IPS-11a (cell line): Measurements from ENCODE around the gene EIF2B2.

Experiments
- H3K4me3 ChIP-seq: one replicate; pipeline ENCODE4 v1.5.1; 2013; ENCODE audit warnings: low read depth, low read length, control low read depth

Gene EIF2B2

DNA sequence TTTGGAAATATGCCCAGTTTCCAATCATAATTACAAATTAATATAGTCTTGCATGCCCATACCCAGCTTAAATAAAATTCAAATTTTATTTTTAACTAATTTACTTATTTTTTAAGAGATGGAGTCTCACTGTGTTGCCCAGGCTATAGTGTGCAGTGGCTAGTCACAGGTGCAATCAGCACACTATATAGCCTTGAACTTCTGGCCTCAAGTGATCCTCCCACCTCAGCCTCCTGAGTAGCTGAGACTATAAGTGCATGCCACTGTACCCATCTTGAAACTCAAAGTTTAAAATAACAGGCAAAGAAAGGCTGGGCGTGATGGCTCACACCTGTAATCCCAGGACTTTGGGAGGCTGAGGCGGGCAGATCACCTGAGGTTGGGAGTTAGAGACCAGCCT is 38.2 kb downstream of the EIF2B2 start:
- no peak overlapping the region for H3K4me3 ChIP-seq

DNA sequence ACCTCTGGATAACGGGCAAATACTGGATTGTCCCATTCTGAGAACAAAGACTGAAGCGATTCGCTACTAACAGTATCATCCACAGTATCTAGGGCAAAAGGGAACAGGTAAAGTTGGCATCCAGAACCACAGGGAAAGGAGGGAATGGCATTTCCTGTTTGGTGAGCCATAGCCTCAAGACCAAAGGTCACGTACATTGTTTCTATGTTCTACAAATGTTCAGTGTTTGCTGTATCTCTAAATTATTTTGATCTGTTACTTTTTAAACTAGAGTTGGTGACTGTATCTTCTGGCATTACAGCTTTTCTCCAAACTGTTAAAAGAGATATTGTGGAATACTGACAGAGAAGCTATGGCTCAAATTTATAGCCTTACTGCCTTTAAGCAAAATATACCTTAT is 38.9 kb downstream of the EIF2B2 start:
- no peak overlapping the region for H3K4me3 ChIP-seq

GRCh38 chr14:75042035-75042434 is 39.3 kb downstream of the EIF2B2 start:
- H3K4me3 ChIP-seq, result no peak overlapping the region

- H3K4me3 ChIP-seq, result no peak overlapping the region
Measured at GRCh38 chr14:75044322-75044721, 41.6 kb downstream of the EIF2B2 start.

- no peak overlapping the region for H3K4me3 ChIP-seq
Measured at GRCh38 chr14:75044752-75045151, 42.0 kb downstream of the EIF2B2 start.

DNA sequence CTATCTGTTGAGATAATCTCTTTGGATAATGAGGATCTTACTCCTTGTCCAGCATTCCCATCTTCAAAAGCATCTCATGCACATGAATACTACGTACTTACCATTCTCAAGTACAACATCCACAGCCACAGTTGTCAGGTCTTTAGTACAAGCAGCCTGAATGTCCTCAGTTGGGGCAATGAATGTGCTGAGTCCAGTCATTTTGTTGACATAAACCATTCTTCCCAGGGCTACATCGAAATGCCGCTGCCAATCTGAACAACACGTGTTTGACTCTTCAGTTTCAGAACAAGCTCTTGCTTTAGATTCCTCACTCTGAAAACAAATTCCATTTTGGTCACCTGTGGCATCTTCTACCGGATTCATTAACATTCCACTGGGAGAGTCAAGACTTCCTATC is 43.6 kb downstream of the EIF2B2 start:
- no peak overlapping the region for H3K4me3 ChIP-seq

- no peak overlapping the region for H3K4me3 ChIP-seq
Measured at GRCh38 chr14:75046899-75047298, 44.2 kb downstream of the EIF2B2 start.

GRCh38 chr14:75047506-75047905 is 44.8 kb downstream of the EIF2B2 start:
- H3K4me3 ChIP-seq, result no peak overlapping the region

DNA sequence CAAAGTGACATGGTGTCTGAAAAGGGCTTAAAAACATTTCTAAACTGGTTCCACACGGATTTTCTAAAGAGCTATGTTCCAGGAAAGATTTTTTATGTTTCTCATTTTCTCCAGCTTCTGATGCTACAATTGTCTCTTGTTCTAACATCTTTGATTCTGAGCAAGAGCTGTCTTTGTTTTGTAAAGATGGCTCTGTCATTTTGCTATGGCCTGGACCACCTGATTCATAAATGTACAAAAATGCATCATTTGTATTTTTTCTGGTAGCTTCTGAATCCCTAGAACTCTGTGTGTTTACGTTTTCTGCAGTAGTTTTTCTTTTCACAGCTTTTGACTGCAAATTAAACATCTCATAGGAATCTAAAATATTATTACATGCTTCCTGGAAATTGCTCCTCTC is 45.4 kb downstream of the EIF2B2 start:
- H3K4me3 ChIP-seq, result no peak overlapping the region

GRCh38 chr14:75049136-75049535 is 46.4 kb downstream of the EIF2B2 start:
- no peak overlapping the region for H3K4me3 ChIP-seq

- no peak overlapping the region for H3K4me3 ChIP-seq
Measured at GRCh38 chr14:75049731-75050201, 47.0 kb downstream of the EIF2B2 start.

DNA sequence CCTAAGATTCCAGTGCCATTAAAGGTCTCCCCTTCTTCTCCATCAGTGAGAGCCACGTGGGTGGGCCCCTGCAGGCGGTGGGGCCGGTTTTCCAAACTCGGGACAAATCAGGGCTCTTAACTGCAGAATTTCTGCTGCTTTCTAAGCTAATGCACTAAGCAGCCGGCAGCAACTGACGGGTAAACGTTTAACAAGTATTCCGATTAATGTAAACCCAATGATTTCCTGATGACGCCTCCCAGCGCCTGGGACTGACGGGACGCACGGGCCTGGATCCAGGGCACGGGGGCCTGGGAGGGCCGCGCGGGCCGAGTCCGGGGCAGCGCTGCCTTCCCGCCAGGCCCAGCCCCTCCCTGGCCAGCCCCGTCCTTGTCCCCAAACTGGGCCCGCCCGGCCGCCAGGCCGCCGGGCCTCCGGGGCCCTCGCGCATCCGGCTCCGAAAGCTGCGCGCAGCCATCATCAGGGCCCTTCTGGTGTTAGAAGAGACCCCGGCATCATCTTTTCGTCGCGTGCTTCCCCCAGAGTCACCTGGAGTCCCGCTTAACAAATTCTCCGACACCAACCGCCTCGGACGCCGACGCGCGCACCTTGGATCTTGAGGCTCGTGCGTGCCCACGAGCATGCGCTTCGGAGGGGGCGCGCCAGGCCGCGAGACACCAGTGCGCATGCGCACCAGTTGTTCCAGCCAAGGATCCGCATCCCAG is 48.3 kb downstream of the EIF2B2 start, which contains the start of gene MLH3:
Gene MLH3 (minus strand): TSS at position 616 of the 704 bp plus-strand sequence. CDS start 1,812 bp downstream, outside the sequence.
- H3K4me3 ChIP-seq, result peak within 1 kb of the TSS; percentile 53

- H3K4me3 ChIP-seq, result no peak overlapping the region
Measured at GRCh38 chr14:75051556-75051899, 48.8 kb downstream of the EIF2B2 start.

DNA sequence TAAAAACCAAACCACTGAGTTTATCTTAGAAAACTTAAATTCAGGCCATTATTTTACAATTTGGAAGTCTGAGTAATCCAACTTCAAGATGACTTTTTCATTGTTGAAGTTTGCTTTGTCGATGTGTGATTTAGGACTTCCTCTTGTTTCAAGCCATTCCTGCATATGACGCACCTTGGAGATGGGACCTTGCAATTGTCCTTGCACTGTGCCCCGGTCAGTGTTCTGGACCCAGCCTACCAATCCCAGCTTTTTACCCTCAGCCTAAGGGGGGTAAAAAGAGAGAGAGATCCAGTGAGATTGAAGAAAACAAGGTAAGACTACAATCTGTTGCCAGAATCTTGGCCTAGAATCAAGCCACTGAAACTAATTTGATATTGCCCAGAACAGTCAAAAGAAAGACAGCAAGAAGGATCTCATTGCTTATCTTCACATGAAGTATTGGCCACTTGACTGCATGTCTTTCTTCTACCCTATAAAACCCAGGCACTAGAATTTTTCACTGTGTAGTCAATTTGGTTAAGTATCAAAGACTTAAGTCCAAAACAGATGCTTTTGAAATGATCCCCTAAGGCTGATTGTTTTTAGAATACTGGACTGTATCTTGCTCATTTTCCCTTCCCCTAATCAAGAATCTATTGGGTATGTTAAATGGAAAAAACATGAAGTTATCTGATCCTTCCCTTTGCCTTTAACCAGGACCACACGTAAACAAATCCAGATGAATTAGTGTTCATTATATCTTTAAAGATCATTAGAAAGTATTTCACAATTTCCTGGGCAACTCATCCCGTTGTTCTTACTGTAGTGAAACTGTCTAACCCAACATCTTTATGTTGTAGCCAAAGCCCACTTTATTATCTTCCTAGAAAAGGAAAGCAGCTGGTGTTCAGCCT is 50.9 kb downstream of the EIF2B2 start:
- H3K4me3 ChIP-seq, result no peak overlapping the region

- H3K4me3 ChIP-seq, result no peak overlapping the region
Measured at GRCh38 chr14:75054421-75054820, 51.7 kb downstream of the EIF2B2 start.

DNA sequence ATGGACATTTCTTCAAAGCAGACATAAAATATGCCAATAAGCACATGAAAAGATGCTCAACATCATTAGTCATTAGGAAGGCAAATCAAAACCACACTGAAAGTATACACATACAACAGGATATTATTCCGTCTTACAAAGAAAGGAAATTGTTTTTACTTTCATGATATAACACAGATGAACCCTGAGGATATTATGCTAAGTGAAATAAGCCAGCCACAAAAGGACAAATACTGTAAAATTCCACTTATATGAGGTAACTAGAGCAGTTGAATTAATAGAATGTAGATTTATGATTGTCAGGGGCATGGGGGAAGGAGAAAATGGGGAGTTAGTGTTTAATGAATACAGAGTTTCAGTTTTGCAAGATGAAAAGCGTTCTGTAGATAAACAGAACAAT is 56.9 kb downstream of the EIF2B2 start:
- H3K4me3 ChIP-seq, result no peak overlapping the region

DNA sequence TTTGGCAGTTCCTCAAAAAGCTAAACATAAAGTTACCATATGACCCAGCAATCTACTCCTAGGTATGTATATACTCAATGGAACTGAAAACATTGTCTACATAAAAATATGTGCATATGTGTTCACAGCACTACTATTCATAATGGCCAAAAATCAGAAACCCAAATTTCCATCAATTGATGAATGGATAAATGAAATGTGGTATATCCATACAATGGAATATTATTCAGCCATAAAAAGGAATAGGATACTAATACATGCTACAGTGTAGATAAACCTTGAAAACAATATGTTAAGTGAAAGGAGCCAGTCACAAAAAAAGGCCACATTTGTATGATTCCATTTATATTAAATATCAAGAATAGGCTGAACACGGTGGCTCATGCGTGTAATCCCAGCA is 57.7 kb downstream of the EIF2B2 start:
- H3K4me3 ChIP-seq, result no peak overlapping the region
